H9 (cell line): ENCODE data around the gene CDK10. TPM values are rescaled to one million over a fixed set of nuclear protein-coding genes. Genes with fewer than 3 reads are reported as not detected.

Source experiments
- DNase-seq: peaks from one replicate; pipeline ENCODE4 v3.0.0-alpha.2; 2017
- H2AFZ ChIP-seq: one replicate; pipeline ENCODE4 v1.6.1; 2013; ENCODE audit warnings: mild to moderate bottlenecking, low read length, control low read depth, moderate library complexity
- H2AK5ac ChIP-seq: 2 replicates; pipeline ENCODE4 v1.6.1; 2013; ENCODE audit warnings: low read length, control low read depth, mixed read lengths; ENCODE audit not compliant: insufficient read length
- H2BK120ac ChIP-seq: one replicate; pipeline ENCODE4 v1.6.1; 2013; ENCODE audit warnings: low read depth, mild to moderate bottlenecking, low read length, control low read depth, inconsistent platforms; ENCODE audit not compliant: poor library complexity, severe bottlenecking
- H2BK12ac ChIP-seq: 2 replicates; pipeline ENCODE4 v1.6.1; 2013; ENCODE audit warnings: low read length, control low read depth, mixed read lengths, low read depth; ENCODE audit not compliant: insufficient read length
- H2BK15ac ChIP-seq: 2 replicates; pipeline ENCODE4 v1.6.1; 2013; ENCODE audit warnings: low read depth, low read length, control low read depth
- H2BK20ac ChIP-seq: one replicate; pipeline ENCODE4 v1.6.1; 2013; ENCODE audit warnings: low read depth, mild to moderate bottlenecking, low read length, control low read depth, inconsistent platforms; ENCODE audit not compliant: poor library complexity, severe bottlenecking
- H2BK5ac ChIP-seq: 2 replicates; pipeline ENCODE4 v1.6.1; 2013; ENCODE audit warnings: low read length, control low read depth, mixed read lengths; ENCODE audit not compliant: insufficient read length
- H3K14ac ChIP-seq: 2 replicates; pipeline ENCODE4 v1.6.1; 2013; ENCODE audit warnings: low read length, control low read depth; ENCODE audit not compliant: insufficient read depth
- H3K18ac ChIP-seq: 2 replicates; pipeline ENCODE4 v1.6.1; 2013; ENCODE audit warnings: low read depth, mild to moderate bottlenecking, mixed read lengths, low read length, control low read depth; ENCODE audit not compliant: insufficient read length
- H3K23ac ChIP-seq: 2 replicates; pipeline ENCODE4 v1.6.1; 2013; ENCODE audit warnings: low read length, control low read depth, mixed read lengths, low read depth; ENCODE audit not compliant: insufficient read length
- H3K23me2 ChIP-seq: 2 replicates; pipeline ENCODE4 v1.6.1; 2013; ENCODE audit warnings: low read depth, mild to moderate bottlenecking, mixed read lengths, low read length, control low read depth; ENCODE audit not compliant: insufficient read length, poor library complexity, severe bottlenecking
- H3K27ac ChIP-seq: 2 replicates; pipeline ENCODE4 v1.5.1; 2013; ENCODE audit warnings: low read length, control low read depth, mixed read lengths, low read depth; ENCODE audit not compliant: insufficient read length
- H3K27me3 ChIP-seq: 2 replicates; pipeline ENCODE4 v1.6.1; 2013; ENCODE audit warnings: low read length, control low read depth, inconsistent platforms; ENCODE audit not compliant: insufficient read depth
- H3K4ac ChIP-seq: 2 replicates; pipeline ENCODE4 v1.6.1; 2013; ENCODE audit warnings: low read depth, mild to moderate bottlenecking, control low read depth, inconsistent platforms, low read length, moderate library complexity
- H3K4me1 ChIP-seq: 2 replicates; pipeline ENCODE4 v1.6.1; 2013; ENCODE audit warnings: low read length, control low read depth, inconsistent platforms; ENCODE audit not compliant: insufficient read depth
- H3K4me2 ChIP-seq: 2 replicates; pipeline ENCODE4 v1.6.1; 2013; ENCODE audit warnings: low read length, control low read depth, mixed read lengths; ENCODE audit not compliant: insufficient read length, insufficient read depth
- H3K56ac ChIP-seq: 2 replicates; pipeline ENCODE4 v1.6.1; 2013; ENCODE audit warnings: low read depth, mild to moderate bottlenecking, mixed read lengths, low read length, control low read depth; ENCODE audit not compliant: insufficient read length
- H3K79me1 ChIP-seq: 2 replicates; pipeline ENCODE4 v1.6.1; 2013; ENCODE audit warnings: low read depth, mild to moderate bottlenecking, moderate library complexity, low read length, control low read depth, inconsistent platforms; ENCODE audit not compliant: insufficient read depth, poor library complexity, severe bottlenecking
- H3K79me2 ChIP-seq: 2 replicates; pipeline ENCODE4 v1.6.1; 2013; ENCODE audit warnings: low read length, control low read depth, inconsistent platforms; ENCODE audit not compliant: insufficient read depth
- H3K9ac ChIP-seq: 2 replicates; pipeline ENCODE4 v1.6.1; 2013; ENCODE audit warnings: low read length, control low read depth, mixed read lengths; ENCODE audit not compliant: insufficient read length; ENCODE audit errors: extremely low read depth
- H3K9me3 ChIP-seq: one replicate; pipeline ENCODE4 v1.6.1; 2013; ENCODE audit warnings: low read depth, low read length, inconsistent platforms; ENCODE audit not compliant: control insufficient read depth
- H3T11ph ChIP-seq: one replicate; pipeline ENCODE4 v1.6.1; 2013; ENCODE audit warnings: mild to moderate bottlenecking, low read length, control low read depth, inconsistent platforms
- H4K20me1 ChIP-seq: one replicate; pipeline ENCODE4 v1.6.1; 2013; ENCODE audit not compliant: control insufficient read depth, insufficient read length, insufficient read depth
- H4K5ac ChIP-seq: 2 replicates; pipeline ENCODE4 v1.6.1; 2013; ENCODE audit warnings: low read depth, mild to moderate bottlenecking, mixed read lengths, low read length, control low read depth; ENCODE audit not compliant: insufficient read length
- H4K8ac ChIP-seq: replicated peaks from 2 replicates; pipeline ENCODE4 v1.6.1; 2013; ENCODE audit warnings: low read length, control low read depth, mixed read lengths, low read depth; ENCODE audit not compliant: insufficient read length
- H4K91ac ChIP-seq: 2 replicates; pipeline ENCODE4 v1.6.1; 2013; ENCODE audit warnings: low read depth, mild to moderate bottlenecking, moderate library complexity, mixed read lengths, low read length, control low read depth; ENCODE audit not compliant: insufficient read length
- H3K27ac Mint-ChIP-seq, 3 experiments: 2 replicates in 2 of 3; 3 replicates in 1 of 3; pipeline ENCODE4 v1.8.0; 2020 to 2021; ENCODE audit warnings: mixed read lengths in 3 of 3, mild to moderate bottlenecking in 1 of 3, moderate library complexity in 1 of 3
- H3K27me3 Mint-ChIP-seq: 2 replicates; pipeline ENCODE4 v1.8.0; 2021; ENCODE audit warnings: low read depth, mild to moderate bottlenecking, moderate library complexity, mixed read lengths
- H3K36me3 Mint-ChIP-seq, 3 experiments: 2 replicates in 2 of 3; 3 replicates in 1 of 3; pipeline ENCODE4 v1.8.0; 2020 to 2021; ENCODE audit warnings: low read depth in 3 of 3, mixed read lengths in 3 of 3; ENCODE audit not compliant: insufficient read depth in 1 of 3
- H3K4me1 Mint-ChIP-seq, 2 experiments: 2 replicates each; pipeline ENCODE4 v1.8.0; 2020; ENCODE audit warnings: mixed read lengths in 2 of 2
- H3K4me3 Mint-ChIP-seq, 2 experiments: 2 replicates in 1 of 2; 3 replicates in 1 of 2; pipeline ENCODE4 v1.8.0; 2020 to 2021; ENCODE audit warnings: mild to moderate bottlenecking in 2 of 2, mixed read lengths in 2 of 2, moderate library complexity in 1 of 2
- H3K9me3 Mint-ChIP-seq, 2 experiments: 2 replicates in 1 of 2; 3 replicates in 1 of 2; pipeline ENCODE4 v1.8.0; 2020; ENCODE audit warnings: mild to moderate bottlenecking in 2 of 2, mixed read lengths in 2 of 2, moderate library complexity in 1 of 2
- WGBS: extraction: QIAGEN DNeasy Blood & Tissue Kit; methylation state at CpG from one replicate; pipeline ENCODE4 v1.1.7; 2013; ENCODE audit warnings: missing lambda C conversion rate, low lambda C conversion rate, mixed read lengths; ENCODE audit not compliant: insufficient read length; ENCODE audit errors: extremely low coverage; 5-methylcytosine and 5-hydroxymethylcytosine counted together
- total RNA-seq: library from RNA; stranded (reverse); gene quantifications from 2 replicates; pipeline ENCODE4 v1.2.1, GENCODE V29; 2021
- TF ChIP-seq, protein P1 (sequence below): fragments of 200-600 bp; sonication (generic); conservative IDR thresholded peaks from 3 replicates; pipeline ENCODE4 v1.8.0; 2021; ENCODE audit warnings: antibody characterized with exemption, mild to moderate bottlenecking

The CDK10 gene
- total RNA-seq, 1 experiment from 2014 or later, result 77.1 TPM

GRCh38 chr16:89638455-89638854, 48.0 kb upstream of the CDK10 start:
- Histone ChIP-seq H3K18ac (no peak overlapping the region), H3K23me2 (no peaks in the 10 kb centered on the region), H3K27me3 (peaks cover 2% of the 10 kb centered on the region; the same call in 1 of the 2 replicates), H3T11ph (no peak overlapping the region), H2BK120ac (no peak overlapping the region), H3K9ac (no peak overlapping the region), H2BK5ac (no peak overlapping the region), H3K79me1 (no peaks in the 10 kb centered on the region), H3K9me3 (no peaks in the 10 kb centered on the region), H3K14ac (no peak overlapping the region), H3K23ac (no peak overlapping the region), H2AFZ (no peak overlapping the region), H3K79me2 (no peaks in the 10 kb centered on the region), H2BK12ac (no peak overlapping the region), H3K4ac (no peak overlapping the region), H2AK5ac (no peak overlapping the region), H3K4me2 (no peak overlapping the region), H2BK15ac (no peak overlapping the region), H4K20me1 (no peaks in the 10 kb centered on the region), H4K91ac (no peak overlapping the region), H3K56ac (no peak overlapping the region), H4K8ac (no peak overlapping the region), H4K5ac (no peak overlapping the region), H3K4me1 (no peaks in the 10 kb centered on the region), H2BK20ac (no peak overlapping the region), H3K27ac (no peak overlapping the region)
- TF ChIP-seq, protein P1, sequence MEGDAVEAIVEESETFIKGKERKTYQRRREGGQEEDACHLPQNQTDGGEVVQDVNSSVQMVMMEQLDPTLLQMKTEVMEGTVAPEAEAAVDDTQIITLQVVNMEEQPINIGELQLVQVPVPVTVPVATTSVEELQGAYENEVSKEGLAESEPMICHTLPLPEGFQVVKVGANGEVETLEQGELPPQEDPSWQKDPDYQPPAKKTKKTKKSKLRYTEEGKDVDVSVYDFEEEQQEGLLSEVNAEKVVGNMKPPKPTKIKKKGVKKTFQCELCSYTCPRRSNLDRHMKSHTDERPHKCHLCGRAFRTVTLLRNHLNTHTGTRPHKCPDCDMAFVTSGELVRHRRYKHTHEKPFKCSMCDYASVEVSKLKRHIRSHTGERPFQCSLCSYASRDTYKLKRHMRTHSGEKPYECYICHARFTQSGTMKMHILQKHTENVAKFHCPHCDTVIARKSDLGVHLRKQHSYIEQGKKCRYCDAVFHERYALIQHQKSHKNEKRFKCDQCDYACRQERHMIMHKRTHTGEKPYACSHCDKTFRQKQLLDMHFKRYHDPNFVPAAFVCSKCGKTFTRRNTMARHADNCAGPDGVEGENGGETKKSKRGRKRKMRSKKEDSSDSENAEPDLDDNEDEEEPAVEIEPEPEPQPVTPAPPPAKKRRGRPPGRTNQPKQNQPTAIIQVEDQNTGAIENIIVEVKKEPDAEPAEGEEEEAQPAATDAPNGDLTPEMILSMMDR, result no peak
- DNase-seq, result no peak
- no CpG with 5 or more reads among the region's 10 CpGs for WGBS
- Mint-ChIP-seq H3K4me3 (0 out of 5 replicates have a peak overlapping the region, but pooled peaks of 1 of the 2 experiments have one; percentile 17), H3K27me3 (peaks cover 19% of the 10 kb centered on the region), H3K36me3 (no peaks in the 10 kb centered on the region), H3K27ac (no peak overlapping the region), H3K9me3 (no peaks in the 10 kb centered on the region), H3K4me1 (peaks cover 10 to 11% of the 10 kb centered on the region in 2 experiments)
